ENCODE measurements around the gene CSMD2.

Gene CSMD2

GRCh38 chr1:34113887-34114286, 51.1 kb downstream of the CSMD2 start:
- no peaks in the 10 kb centered on the region; the same call in 1 of the 2 replicates for H3K9me3 ChIP-seq (ENCODE audit: insufficient read depth, low read depth, low read length)
- H3K9ac ChIP-seq (ENCODE audit: low read depth, low read length, poor library complexity, severe bottlenecking), result no peak overlapping the region
- no peaks in the 10 kb centered on the region for H4K20me1 ChIP-seq (ENCODE audit: insufficient read depth, low read length, poor library complexity, severe bottlenecking)
- H3K4me1 ChIP-seq (ENCODE audit: insufficient read depth, low read length, poor library complexity, severe bottlenecking), result no peaks in the 10 kb centered on the region
- no peaks in the 10 kb centered on the region for H3K36me3 ChIP-seq (ENCODE audit: insufficient read depth, low read length)
- H3K9me2 ChIP-seq (replicated peaks; ENCODE audit: low read depth, low read length), result no peaks in the 10 kb centered on the region
- no peaks in the 10 kb centered on the region for H3K27me3 ChIP-seq (ENCODE audit: insufficient read depth, low read length, poor library complexity, severe bottlenecking)
- no peak overlapping the region for H3K4me2 ChIP-seq (ENCODE audit: low read depth, low read length, poor library complexity, severe bottlenecking)
- TF ChIP-seq EZH2phosphoT487 (IDR thresholded peaks at IDR 0.05; ENCODE audit: borderline replicate concordance) (no peak), CTCF (conservative IDR thresholded peaks at IDR 0.05; ENCODE audit: low read length) (peak; percentile 22; the same call in 1 of the 2 replicates)
- H3K4me3 ChIP-seq (ENCODE audit: low read length, poor library complexity, severe bottlenecking), result no peak overlapping the region
- H3K79me2 ChIP-seq (ENCODE audit: insufficient read depth, low read length), result no peaks in the 10 kb centered on the region
- no peaks in the 10 kb centered on the region for H3F3A ChIP-seq (ENCODE audit: low read depth)
- no peak overlapping the region for H2AFZ ChIP-seq (ENCODE audit: low read length)

GRCh38 chr1:34113362-34113761, 51.7 kb downstream of the CSMD2 start:
- Histone ChIP-seq H3K27me3 (ENCODE audit: insufficient read depth, low read length, poor library complexity, severe bottlenecking) (no peaks in the 10 kb centered on the region), H3K4me2 (ENCODE audit: low read depth, low read length, poor library complexity, severe bottlenecking) (no peak overlapping the region), H3K9me3 (ENCODE audit: insufficient read depth, low read depth, low read length) (no peaks in the 10 kb centered on the region), H3K79me2 (ENCODE audit: insufficient read depth, low read length) (no peaks in the 10 kb centered on the region), H3K4me1 (ENCODE audit: insufficient read depth, low read length, poor library complexity, severe bottlenecking) (no peaks in the 10 kb centered on the region), H4K20me1 (ENCODE audit: insufficient read depth, low read length, poor library complexity, severe bottlenecking) (no peaks in the 10 kb centered on the region), H3K9ac (ENCODE audit: low read depth, low read length, poor library complexity, severe bottlenecking) (no peak overlapping the region), H3K4me3 (ENCODE audit: low read length, poor library complexity, severe bottlenecking) (no peak overlapping the region), H2AFZ (ENCODE audit: low read length) (no peak overlapping the region), H3K36me3 (ENCODE audit: insufficient read depth, low read length) (no peaks in the 10 kb centered on the region), H3K9me2 (replicated peaks; ENCODE audit: low read depth, low read length) (no peaks in the 10 kb centered on the region), H3F3A (ENCODE audit: low read depth) (no peaks in the 10 kb centered on the region)
- TF ChIP-seq EZH2phosphoT487 (IDR thresholded peaks at IDR 0.05; ENCODE audit: borderline replicate concordance), result no peak
- no peak for TF ChIP-seq CTCF (conservative IDR thresholded peaks at IDR 0.05; ENCODE audit: low read length)

GRCh38 chr1:34108711-34109110, 56.3 kb downstream of the CSMD2 start:
- no peaks in the 10 kb centered on the region for H3K9me2 ChIP-seq (replicated peaks; ENCODE audit: low read depth, low read length)
- H3K36me3 ChIP-seq (ENCODE audit: insufficient read depth, low read length), result no peaks in the 10 kb centered on the region
- no peaks in the 10 kb centered on the region for H3K27me3 ChIP-seq (ENCODE audit: insufficient read depth, low read length, poor library complexity, severe bottlenecking)
- no peak overlapping the region for H3K4me2 ChIP-seq (ENCODE audit: low read depth, low read length, poor library complexity, severe bottlenecking)
- no peaks in the 10 kb centered on the region for H3F3A ChIP-seq (ENCODE audit: low read depth)
- TF ChIP-seq CTCF (conservative IDR thresholded peaks at IDR 0.05; ENCODE audit: low read length) (no peak), EZH2phosphoT487 (IDR thresholded peaks at IDR 0.05; ENCODE audit: borderline replicate concordance) (no peak)
- H3K9ac ChIP-seq (ENCODE audit: low read depth, low read length, poor library complexity, severe bottlenecking), result no peak overlapping the region
- H2AFZ ChIP-seq (ENCODE audit: low read length), result no peak overlapping the region
- H3K4me3 ChIP-seq (ENCODE audit: low read length, poor library complexity, severe bottlenecking), result no peak overlapping the region
- no peaks in the 10 kb centered on the region for H3K9me3 ChIP-seq (ENCODE audit: insufficient read depth, low read depth, low read length)
- H3K79me2 ChIP-seq (ENCODE audit: insufficient read depth, low read length), result no peaks in the 10 kb centered on the region
- H3K4me1 ChIP-seq (ENCODE audit: insufficient read depth, low read length, poor library complexity, severe bottlenecking), result no peaks in the 10 kb centered on the region
- H4K20me1 ChIP-seq (ENCODE audit: insufficient read depth, low read length, poor library complexity, severe bottlenecking), result no peaks in the 10 kb centered on the region
